Measurements from ENCODE around the gene ULK1. TPM values are rescaled to one million over a fixed set of nuclear protein-coding genes. Genes with fewer than 3 reads are reported as not detected.

ULK1 gene
- polyA plus RNA-seq, 1 donor from 2014 or later: 19.0 TPM

DNA sequence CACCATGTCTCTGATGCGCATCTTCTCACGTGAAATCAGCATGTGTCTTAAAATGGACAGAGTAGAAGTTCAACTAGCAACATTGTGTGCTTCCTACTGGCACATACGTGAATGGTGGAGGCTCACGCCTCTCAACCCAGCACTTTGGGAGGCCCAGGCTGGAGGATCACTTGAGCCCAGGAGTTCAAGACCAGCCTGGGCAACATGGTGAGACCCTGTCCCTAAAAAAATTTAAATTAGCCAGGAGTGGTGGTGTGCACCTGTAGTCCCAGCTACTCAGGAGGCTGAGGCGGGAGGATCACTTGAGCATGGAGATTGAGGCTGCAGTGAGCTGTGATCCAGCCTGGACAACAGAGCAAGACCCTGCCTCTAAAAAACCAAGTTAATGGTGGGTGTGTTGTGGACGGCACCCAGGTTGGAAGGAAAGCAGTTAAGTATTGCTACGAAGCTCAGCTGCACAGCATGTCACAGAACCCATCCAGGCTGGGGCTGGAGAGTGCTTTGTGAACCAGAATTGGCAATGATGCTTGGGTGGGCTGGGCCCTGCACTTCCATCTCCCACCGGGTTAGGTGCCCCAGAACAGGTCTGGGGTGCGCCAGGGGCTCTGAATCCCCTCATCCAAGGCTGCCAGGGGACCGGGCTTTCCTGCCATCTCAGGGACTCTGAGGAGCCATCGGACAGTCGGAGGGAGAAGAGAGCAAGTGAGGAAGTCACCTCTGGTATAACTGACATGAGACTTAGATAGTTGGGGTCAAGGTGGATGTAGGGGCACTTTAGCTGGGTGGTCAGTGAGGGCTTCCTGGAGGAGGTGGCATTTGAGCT, 33.0 kb upstream of the ULK1 start:
- Histone ChIP-seq H3K4me3 (ENCODE audit: low read length) (no peak overlapping the region), H3K9me3 (ENCODE audit: low read length) (no peaks in the 10 kb centered on the region), H2AFZ (ENCODE audit: low read depth, low read length) (no peak overlapping the region), H3K79me2 (replicated peaks; ENCODE audit: insufficient read depth, low read length) (no peaks in the 10 kb centered on the region), H3K36me3 (ENCODE audit: insufficient read depth, low read length) (no peaks in the 10 kb centered on the region), H3K27ac (ENCODE audit: low read length) (no peak overlapping the region), H3K27me3 (ENCODE audit: insufficient read depth, low read depth, low read length) (no peaks in the 10 kb centered on the region), H3K9me2 (ENCODE audit: insufficient read depth, low read length) (no peaks in the 10 kb centered on the region), H3K4me2 (ENCODE audit: low read length) (no peak overlapping the region), H3F3A (ENCODE audit: insufficient read depth, low read length, poor library complexity, severe bottlenecking) (no peaks in the 10 kb centered on the region), H3K9ac (ENCODE audit: low read length) (no peak overlapping the region), H4K20me1 (ENCODE audit: insufficient read depth) (no peaks in the 10 kb centered on the region)
- TF ChIP-seq POLR2AphosphoS5 (IDR thresholded peaks at IDR 0.05): no peak
- TF ChIP-seq, protein P1, sequence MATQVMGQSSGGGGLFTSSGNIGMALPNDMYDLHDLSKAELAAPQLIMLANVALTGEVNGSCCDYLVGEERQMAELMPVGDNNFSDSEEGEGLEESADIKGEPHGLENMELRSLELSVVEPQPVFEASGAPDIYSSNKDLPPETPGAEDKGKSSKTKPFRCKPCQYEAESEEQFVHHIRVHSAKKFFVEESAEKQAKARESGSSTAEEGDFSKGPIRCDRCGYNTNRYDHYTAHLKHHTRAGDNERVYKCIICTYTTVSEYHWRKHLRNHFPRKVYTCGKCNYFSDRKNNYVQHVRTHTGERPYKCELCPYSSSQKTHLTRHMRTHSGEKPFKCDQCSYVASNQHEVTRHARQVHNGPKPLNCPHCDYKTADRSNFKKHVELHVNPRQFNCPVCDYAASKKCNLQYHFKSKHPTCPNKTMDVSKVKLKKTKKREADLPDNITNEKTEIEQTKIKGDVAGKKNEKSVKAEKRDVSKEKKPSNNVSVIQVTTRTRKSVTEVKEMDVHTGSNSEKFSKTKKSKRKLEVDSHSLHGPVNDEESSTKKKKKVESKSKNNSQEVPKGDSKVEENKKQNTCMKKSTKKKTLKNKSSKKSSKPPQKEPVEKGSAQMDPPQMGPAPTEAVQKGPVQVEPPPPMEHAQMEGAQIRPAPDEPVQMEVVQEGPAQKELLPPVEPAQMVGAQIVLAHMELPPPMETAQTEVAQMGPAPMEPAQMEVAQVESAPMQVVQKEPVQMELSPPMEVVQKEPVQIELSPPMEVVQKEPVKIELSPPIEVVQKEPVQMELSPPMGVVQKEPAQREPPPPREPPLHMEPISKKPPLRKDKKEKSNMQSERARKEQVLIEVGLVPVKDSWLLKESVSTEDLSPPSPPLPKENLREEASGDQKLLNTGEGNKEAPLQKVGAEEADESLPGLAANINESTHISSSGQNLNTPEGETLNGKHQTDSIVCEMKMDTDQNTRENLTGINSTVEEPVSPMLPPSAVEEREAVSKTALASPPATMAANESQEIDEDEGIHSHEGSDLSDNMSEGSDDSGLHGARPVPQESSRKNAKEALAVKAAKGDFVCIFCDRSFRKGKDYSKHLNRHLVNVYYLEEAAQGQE (IDR thresholded peaks at IDR 0.05; ENCODE audit: borderline replicate concordance): no peak
- no peak for TF ChIP-seq TAF1 (IDR thresholded peaks at IDR 0.05; ENCODE audit: low read depth)
- no peak for TF ChIP-seq SMC3 (conservative IDR thresholded peaks at IDR 0.05; ENCODE audit: poor library complexity)
- no peak for TF ChIP-seq EZH2 (IDR thresholded peaks at IDR 0.05; ENCODE audit: borderline replicate concordance, insufficient read depth, low read length, poor library complexity, severe bottlenecking)
- no peak for TF ChIP-seq MXI1 (conservative IDR thresholded peaks at IDR 0.05; ENCODE audit: poor library complexity, severe bottlenecking)
- no peak for TF ChIP-seq EP300 (conservative IDR thresholded peaks at IDR 0.05; ENCODE audit: poor library complexity, severe bottlenecking)
- no peak for TF ChIP-seq RAD21 (conservative IDR thresholded peaks at IDR 0.05)
- TF ChIP-seq, protein P2, sequence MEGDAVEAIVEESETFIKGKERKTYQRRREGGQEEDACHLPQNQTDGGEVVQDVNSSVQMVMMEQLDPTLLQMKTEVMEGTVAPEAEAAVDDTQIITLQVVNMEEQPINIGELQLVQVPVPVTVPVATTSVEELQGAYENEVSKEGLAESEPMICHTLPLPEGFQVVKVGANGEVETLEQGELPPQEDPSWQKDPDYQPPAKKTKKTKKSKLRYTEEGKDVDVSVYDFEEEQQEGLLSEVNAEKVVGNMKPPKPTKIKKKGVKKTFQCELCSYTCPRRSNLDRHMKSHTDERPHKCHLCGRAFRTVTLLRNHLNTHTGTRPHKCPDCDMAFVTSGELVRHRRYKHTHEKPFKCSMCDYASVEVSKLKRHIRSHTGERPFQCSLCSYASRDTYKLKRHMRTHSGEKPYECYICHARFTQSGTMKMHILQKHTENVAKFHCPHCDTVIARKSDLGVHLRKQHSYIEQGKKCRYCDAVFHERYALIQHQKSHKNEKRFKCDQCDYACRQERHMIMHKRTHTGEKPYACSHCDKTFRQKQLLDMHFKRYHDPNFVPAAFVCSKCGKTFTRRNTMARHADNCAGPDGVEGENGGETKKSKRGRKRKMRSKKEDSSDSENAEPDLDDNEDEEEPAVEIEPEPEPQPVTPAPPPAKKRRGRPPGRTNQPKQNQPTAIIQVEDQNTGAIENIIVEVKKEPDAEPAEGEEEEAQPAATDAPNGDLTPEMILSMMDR (IDR thresholded peaks at IDR 0.05; ENCODE audit: poor library complexity, severe bottlenecking): no peak

DNA sequence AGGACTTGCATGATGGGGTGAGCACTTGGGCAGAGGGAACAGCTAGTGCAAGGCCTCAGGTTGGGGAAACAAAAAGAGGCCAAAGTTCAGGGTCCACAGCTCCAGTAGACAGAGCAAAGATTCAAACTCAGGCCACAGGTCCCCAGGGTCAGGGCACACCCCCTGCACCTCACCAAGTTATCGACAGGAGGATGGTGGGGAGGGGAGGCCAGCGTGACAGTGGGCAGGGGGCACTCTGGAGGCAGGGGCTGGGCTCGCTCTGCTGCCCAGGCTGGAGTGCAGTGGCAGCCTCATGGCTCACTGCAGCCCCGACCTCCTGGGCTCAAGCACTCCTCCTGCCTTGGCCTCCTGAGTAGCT, 32.4 kb upstream of the ULK1 start:
- Histone ChIP-seq H3K4me3 (ENCODE audit: low read length) (no peak overlapping the region), H3K27ac (ENCODE audit: low read length) (no peak overlapping the region), H2AFZ (ENCODE audit: low read depth, low read length) (no peak overlapping the region)

More for the DNA sequence above, 32.4 kb upstream of the ULK1 start:
- Histone ChIP-seq H3K27me3 (ENCODE audit: insufficient read depth, low read depth, low read length) (no peaks in the 10 kb centered on the region), H3K9me3 (ENCODE audit: low read length) (no peaks in the 10 kb centered on the region), H4K20me1 (ENCODE audit: insufficient read depth) (no peaks in the 10 kb centered on the region), H3K9me2 (ENCODE audit: insufficient read depth, low read length) (no peaks in the 10 kb centered on the region), H3K9ac (ENCODE audit: low read length) (no peak overlapping the region), H3K79me2 (replicated peaks; ENCODE audit: insufficient read depth, low read length) (no peaks in the 10 kb centered on the region), H3F3A (ENCODE audit: insufficient read depth, low read length, poor library complexity, severe bottlenecking) (no peaks in the 10 kb centered on the region), H3K4me2 (ENCODE audit: low read length) (no peak overlapping the region), H3K36me3 (ENCODE audit: insufficient read depth, low read length) (no peaks in the 10 kb centered on the region)
- TF ChIP-seq SMC3 (conservative IDR thresholded peaks at IDR 0.05; ENCODE audit: poor library complexity) (no peak), RAD21 (conservative IDR thresholded peaks at IDR 0.05) (no peak), EZH2 (IDR thresholded peaks at IDR 0.05; ENCODE audit: borderline replicate concordance, insufficient read depth, low read length, poor library complexity, severe bottlenecking) (no peak), POLR2AphosphoS5 (IDR thresholded peaks at IDR 0.05) (no peak), EP300 (conservative IDR thresholded peaks at IDR 0.05; ENCODE audit: poor library complexity, severe bottlenecking) (no peak), MXI1 (conservative IDR thresholded peaks at IDR 0.05; ENCODE audit: poor library complexity, severe bottlenecking) (no peak), TAF1 (IDR thresholded peaks at IDR 0.05; ENCODE audit: low read depth) (no peak)
- TF ChIP-seq, protein P1 (IDR thresholded peaks at IDR 0.05; ENCODE audit: borderline replicate concordance): no peak
